ENCODE measurements around the gene PTPRC. TPM values are rescaled to one million over a fixed set of nuclear protein-coding genes. Genes with fewer than 3 reads are reported as not detected.

PTPRC gene
- total RNA-seq, 2 experiments from 2014 or later = 177 to 241 TPM

GRCh38 chr1:198598796-198599321 is 40.0 kb upstream of the PTPRC start:
- BruUV-seq (replicated peaks) = no TSS peak
- Histone ChIP-seq H2AFZ (ENCODE audit: low read length) (peak overlapping the region; percentile 58; the same call in 1 of the 2 replicates), H4K20me1 (ENCODE audit: insufficient read depth, low read length) (no peaks in the 10 kb centered on the region; the same call in 1 of the 2 replicates), H3K4me2 (ENCODE audit: low read length) (peak overlapping the region; percentile 71), H3K36me3 (ENCODE audit: insufficient read depth, low read length) (peaks cover 59% of the 10 kb centered on the region), H3K9me2 (ENCODE audit: insufficient read depth, low read length) (no peaks in the 10 kb centered on the region), H3K79me2 (ENCODE audit: insufficient read depth, low read depth, low read length) (peaks cover 37% of the 10 kb centered on the region), H3K9me3 (ENCODE audit: low read length) (peaks cover 37% of the 10 kb centered on the region; the same call in 1 of the 2 replicates), H3K4me1 (ENCODE audit: insufficient read depth, low read length, poor library complexity, severe bottlenecking) (peaks cover 53% of the 10 kb centered on the region), H3K4me3 (ENCODE audit: low read depth, low read length, poor library complexity, severe bottlenecking) (peak overlapping the region; percentile 76), H3K27ac (ENCODE audit: low read depth, low read length, poor library complexity, severe bottlenecking) (peak overlapping the region; percentile 90)
- peak; percentile 99 for DNase-seq (ENCODE audit: low spot score)
- CTCF ChIA-PET (ENCODE audit: unreplicated experiment) = interaction anchor here (0.9 to 1.5 kb wide), 4 partner anchors 21 to 84 kb away, joined by 3 to 7 read pairs (median 4); no protein-coding TSS in a partner anchor
- TF ChIP-seq EZH2phosphoT487 (IDR thresholded peaks at IDR 0.05; ENCODE audit: borderline replicate concordance, low read depth, low read length) = no peak
- TF ChIP-seq CTCF (conservative IDR thresholded peaks at IDR 0.05; ENCODE audit: low read length) = 0 out of 2 replicates have a peak, but pooled peaks have one; percentile 14
- POLR2A ChIA-PET = interaction anchor here (0.7 to 7.9 kb wide), 29 partner anchors 10 to 441 kb away, joined by 3 to 206 read pairs (median 6); partner anchors contain the start of genes ATP6V1G3 and PTPRC
- intact Hi-C loops (cut with micrococcal nuclease; ENCODE audit: unreplicated experiment) = loop anchor here (1.0 to 2.0 kb wide), 4 partner anchors 22 to 338 kb away; partner anchors contain the start of gene PTPRC

- TF ChIP-seq EZH2phosphoT487 (IDR thresholded peaks at IDR 0.05; ENCODE audit: borderline replicate concordance, low read depth, low read length) = no peak
- TF ChIP-seq CTCF (conservative IDR thresholded peaks at IDR 0.05; ENCODE audit: low read length) = no peak
- intact Hi-C loops (cut with micrococcal nuclease; ENCODE audit: unreplicated experiment) = loop anchor here (2.0 kb wide), 1 partner anchor 337 kb away; no protein-coding TSS in a partner anchor
- peak overlapping the region; percentile 58; the same call in 1 of the 2 replicates for H2AFZ ChIP-seq (ENCODE audit: low read length)
- peak; percentile 24 for DNase-seq (ENCODE audit: low spot score)
- H3K27ac ChIP-seq (ENCODE audit: low read depth, low read length, poor library complexity, severe bottlenecking) = peak overlapping the region; percentile 90
- peaks cover 37% of the 10 kb centered on the region for H3K79me2 ChIP-seq (ENCODE audit: insufficient read depth, low read depth, low read length)
- H3K36me3 ChIP-seq (ENCODE audit: insufficient read depth, low read length) = peaks cover 53% of the 10 kb centered on the region
- peaks cover 62% of the 10 kb centered on the region for H3K4me1 ChIP-seq (ENCODE audit: insufficient read depth, low read length, poor library complexity, severe bottlenecking)
- BruUV-seq (replicated peaks) = no TSS peak
- peak overlapping the region; percentile 71 for H3K4me2 ChIP-seq (ENCODE audit: low read length)
- no peaks in the 10 kb centered on the region; the same call in 1 of the 2 replicates for H4K20me1 ChIP-seq (ENCODE audit: insufficient read depth, low read length)
- peak overlapping the region; percentile 76 for H3K4me3 ChIP-seq (ENCODE audit: low read depth, low read length, poor library complexity, severe bottlenecking)
- ChIA-PET POLR2A (interaction anchor here (1.2 to 7.9 kb wide), 8 partner anchors 10 to 83 kb away, joined by 5 to 206 read pairs (median 46); partner anchors contain the start of gene PTPRC), CTCF (ENCODE audit: unreplicated experiment) (interaction anchor here (1.0 kb wide), 1 partner anchor 22 kb away, joined by 4 read pairs; no protein-coding TSS in a partner anchor)
- H3K9me2 ChIP-seq (ENCODE audit: insufficient read depth, low read length) = no peaks in the 10 kb centered on the region
- H3K9me3 ChIP-seq (ENCODE audit: low read length) = peaks cover 30% of the 10 kb centered on the region; the same call in 1 of the 2 replicates
These were observed 39.1 kb upstream of the PTPRC start for GRCh38 chr1:198599749-198600148.

Measured in OCI-LY7 (cell line).